Mucosa of stomach (tissue), 1 donor: ENCODE data around the gene DNM1L.

ENCODE experiments used
- H3K27me3 ChIP-seq: one replicate; pipeline ENCODE4 v1.7.0; 2013; ENCODE audit warnings: mild to moderate bottlenecking, low read length; ENCODE audit not compliant: control insufficient read depth, insufficient read depth
- H3K36me3 ChIP-seq: one replicate; pipeline ENCODE4 v1.7.0; 2013; ENCODE audit warnings: low read length; ENCODE audit not compliant: control insufficient read depth, insufficient read depth
- H3K4me1 ChIP-seq: one replicate; pipeline ENCODE4 v1.7.0; 2013; ENCODE audit warnings: mild to moderate bottlenecking, low read length; ENCODE audit not compliant: control insufficient read depth, insufficient read depth
- H3K4me3 ChIP-seq: one replicate; pipeline ENCODE4 v1.7.0; 2013; ENCODE audit warnings: low read length
- H3K9ac ChIP-seq: one replicate; pipeline ENCODE4 v1.7.0; 2013; ENCODE audit warnings: mild to moderate bottlenecking, low read length, moderate library complexity
- H3K9me3 ChIP-seq: one replicate; pipeline ENCODE4 v1.7.0; 2013; ENCODE audit warnings: mild to moderate bottlenecking, low read length, moderate library complexity; ENCODE audit not compliant: control insufficient read depth
- donor health status: Pancreatic carcinoma.

Gene DNM1L

GRCh38 chr12:32770141-32770540 is 91.0 kb downstream of the DNM1L start:
- no peaks in the 10 kb centered on the region for H3K9me3 ChIP-seq
- H3K36me3 ChIP-seq, result no peaks in the 10 kb centered on the region
- no peak overlapping the region for H3K4me3 ChIP-seq
- H3K4me1 ChIP-seq, result peaks cover 4% of the 10 kb centered on the region
- H3K9ac ChIP-seq, result no peak overlapping the region
- H3K27me3 ChIP-seq, result no peaks in the 10 kb centered on the region

GRCh38 chr12:32773691-32774090 is 94.6 kb downstream of the DNM1L start:
- Histone ChIP-seq H3K9ac (no peak overlapping the region), H3K4me3 (no peak overlapping the region), H3K9me3 (no peaks in the 10 kb centered on the region), H3K36me3 (no peaks in the 10 kb centered on the region), H3K4me1 (peaks cover 13% of the 10 kb centered on the region), H3K27me3 (no peaks in the 10 kb centered on the region)

- Histone ChIP-seq H3K27me3 (no peaks in the 10 kb centered on the region), H3K9ac (no peak overlapping the region), H3K4me1 (peaks cover 10% of the 10 kb centered on the region), H3K9me3 (no peaks in the 10 kb centered on the region), H3K36me3 (no peaks in the 10 kb centered on the region), H3K4me3 (no peak overlapping the region)
These were observed 97.2 kb downstream of the DNM1L start for GRCh38 chr12:32776258-32776657.

GRCh38 chr12:32777159-32777558 is 98.1 kb downstream of the DNM1L start:
- Histone ChIP-seq H3K4me3 (no peak overlapping the region), H3K36me3 (no peaks in the 10 kb centered on the region), H3K9ac (no peak overlapping the region), H3K4me1 (peaks cover 9% of the 10 kb centered on the region), H3K9me3 (no peaks in the 10 kb centered on the region), H3K27me3 (no peaks in the 10 kb centered on the region)

GRCh38 chr12:32777691-32778175 is 98.6 kb downstream of the DNM1L start:
- Histone ChIP-seq H3K4me1 (peaks cover 9% of the 10 kb centered on the region), H3K9me3 (no peaks in the 10 kb centered on the region), H3K27me3 (no peaks in the 10 kb centered on the region), H3K9ac (no peak overlapping the region), H3K36me3 (no peaks in the 10 kb centered on the region), H3K4me3 (no peak overlapping the region)

GRCh38 chr12:32780071-32780470 is 101.0 kb downstream of the DNM1L start:
- Histone ChIP-seq H3K27me3 (no peaks in the 10 kb centered on the region), H3K36me3 (no peaks in the 10 kb centered on the region), H3K9me3 (no peaks in the 10 kb centered on the region), H3K4me3 (no peak overlapping the region), H3K4me1 (peaks cover 9% of the 10 kb centered on the region), H3K9ac (no peak overlapping the region)

GRCh38 chr12:32783029-32783428 is 103.9 kb downstream of the DNM1L start:
- no peaks in the 10 kb centered on the region for H3K27me3 ChIP-seq
- H3K4me3 ChIP-seq, result no peak overlapping the region
- no peaks in the 10 kb centered on the region for H3K36me3 ChIP-seq
- H3K9me3 ChIP-seq, result no peaks in the 10 kb centered on the region
- H3K4me1 ChIP-seq, result no peaks in the 10 kb centered on the region
- H3K9ac ChIP-seq, result no peak overlapping the region

- Histone ChIP-seq H3K4me3 (no peak overlapping the region), H3K27me3 (no peaks in the 10 kb centered on the region), H3K36me3 (no peaks in the 10 kb centered on the region), H3K9ac (no peak overlapping the region), H3K4me1 (no peaks in the 10 kb centered on the region), H3K9me3 (no peaks in the 10 kb centered on the region)
These were observed 106.5 kb downstream of the DNM1L start for GRCh38 chr12:32785557-32785956.

GRCh38 chr12:32788405-32788804 is 109.3 kb downstream of the DNM1L start:
- Histone ChIP-seq H3K27me3 (no peaks in the 10 kb centered on the region), H3K9ac (no peak overlapping the region)

GRCh38 chr12:32789446-32789845 is 110.3 kb downstream of the DNM1L start:
- H3K27me3 ChIP-seq, result no peaks in the 10 kb centered on the region
- no peaks in the 10 kb centered on the region for H3K4me1 ChIP-seq
- no peaks in the 10 kb centered on the region for H3K36me3 ChIP-seq
- H3K9me3 ChIP-seq, result no peaks in the 10 kb centered on the region
- no peak overlapping the region for H3K9ac ChIP-seq
- no peak overlapping the region for H3K4me3 ChIP-seq

More at GRCh38 chr12:32788405-32788804, 109.3 kb downstream of the DNM1L start:
- Histone ChIP-seq H3K4me1 (no peaks in the 10 kb centered on the region), H3K4me3 (no peak overlapping the region), H3K9me3 (no peaks in the 10 kb centered on the region), H3K36me3 (no peaks in the 10 kb centered on the region)

- Histone ChIP-seq H3K27me3 (no peaks in the 10 kb centered on the region), H3K9ac (no peak overlapping the region), H3K4me1 (no peaks in the 10 kb centered on the region), H3K4me3 (no peak overlapping the region), H3K9me3 (no peaks in the 10 kb centered on the region), H3K36me3 (no peaks in the 10 kb centered on the region)
These were observed 110.8 kb downstream of the DNM1L start for GRCh38 chr12:32789916-32790315.

- no peak overlapping the region for H3K4me3 ChIP-seq
- no peaks in the 10 kb centered on the region for H3K9me3 ChIP-seq
- H3K36me3 ChIP-seq, result no peaks in the 10 kb centered on the region
- H3K27me3 ChIP-seq, result no peaks in the 10 kb centered on the region
- no peak overlapping the region for H3K9ac ChIP-seq
- no peaks in the 10 kb centered on the region for H3K4me1 ChIP-seq
These were observed 115.2 kb downstream of the DNM1L start for GRCh38 chr12:32794281-32794680.
